ENCODE results near the gene FAM236B. TPM values are rescaled to one million over a fixed set of nuclear protein-coding genes. Genes with fewer than 3 reads are reported as not detected.
"Not testable (repeated sequence)": the region's sequence is repeated elsewhere in the genome, so short reads cannot be mapped to it uniquely, and the experiment has no call there.

The FAM236B gene
- total RNA-seq (2014; rRNA removed; shearing (Covaris generic)) = not detected in 2 replicates

DNA sequence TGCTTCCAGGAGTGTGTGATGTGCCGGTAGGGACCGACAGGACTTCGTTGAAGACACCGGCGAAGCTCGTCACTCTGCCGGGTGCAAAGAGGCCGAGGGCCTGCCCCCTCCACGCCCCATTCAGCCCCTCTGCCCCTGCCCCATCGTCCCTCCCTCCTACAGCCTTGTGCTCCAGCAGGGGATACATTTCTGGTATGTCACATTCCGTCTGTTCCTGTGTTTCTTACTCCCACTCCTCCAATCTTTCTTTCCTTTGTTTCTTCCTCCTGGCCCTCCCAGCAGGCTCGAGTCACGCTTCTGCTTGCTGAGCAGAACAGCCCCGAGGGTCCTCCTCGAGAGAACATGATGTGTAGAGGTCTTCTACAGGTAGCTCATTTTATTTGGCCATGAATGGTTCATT is at the start of gene FAM236B:
Gene FAM236B, minus strand, starts transcription at position 101 of the 400 bp plus-strand sequence. Its CDS starts 100 bp downstream, at position 1.
- DNase-seq (ENCODE audit: low spot score); in situ Hi-C loops (cut with HindIII; ENCODE audit: low sequenced_read_pairs): not testable (repeated sequence)

DNA sequence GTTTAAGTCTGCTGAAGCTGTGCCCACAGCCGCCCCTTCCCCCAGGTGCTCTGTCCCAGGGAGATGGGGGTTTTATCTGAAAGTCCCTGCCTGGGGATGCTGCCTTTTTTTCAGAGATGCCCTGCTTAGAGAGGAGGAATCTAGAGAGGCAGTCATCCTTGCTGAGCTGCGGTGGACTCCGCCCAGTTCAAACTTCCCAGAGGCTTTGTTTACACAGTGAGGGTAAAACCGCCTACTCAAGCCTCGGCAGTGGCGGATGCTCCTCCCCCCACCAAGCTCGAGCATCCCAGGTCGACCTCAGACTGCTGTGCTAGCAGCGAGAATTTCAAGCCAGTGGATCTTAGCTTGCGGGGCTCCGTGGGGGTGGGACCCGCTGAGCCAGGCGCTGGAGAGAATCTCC is 48.2 kb upstream of the FAM236B start:
- in situ Hi-C loops (cut with HindIII; ENCODE audit: low sequenced_read_pairs); DNase-seq (ENCODE audit: low spot score): not testable (repeated sequence)

GRCh38 chrX:72808110-72808509 is 25.6 kb upstream of the FAM236B start, which contains the start of gene FAM236D:
Gene FAM236D (minus strand): TSS chrX:72808210. CDS start chrX:72808110, 100 bp downstream.
- DNase-seq (ENCODE audit: low spot score); in situ Hi-C loops (cut with HindIII; ENCODE audit: low sequenced_read_pairs): not testable (repeated sequence)

DNA sequence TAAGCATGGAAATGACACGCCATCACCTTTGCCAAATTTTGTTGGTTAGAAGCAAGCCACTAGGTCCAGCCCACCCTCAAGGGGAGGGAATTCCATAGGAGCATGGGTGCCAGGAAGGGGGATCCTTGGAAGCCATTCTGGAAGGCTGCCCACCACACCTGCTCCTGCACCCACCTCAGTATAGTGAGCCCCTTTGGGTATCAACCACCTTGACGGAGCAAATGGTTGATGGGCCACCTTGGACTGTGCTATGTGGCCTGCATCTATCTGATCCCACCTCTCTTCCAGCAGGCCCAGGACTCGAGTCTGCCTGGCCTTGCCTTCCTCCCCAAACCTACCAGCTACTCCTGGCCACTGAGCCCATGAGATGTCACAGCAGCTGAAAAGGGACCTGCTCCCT is 7.9 kb upstream of the FAM236B start:
- DNase-seq (ENCODE audit: low spot score); in situ Hi-C loops (cut with HindIII; ENCODE audit: low sequenced_read_pairs): not testable (repeated sequence)

- DNase-seq (ENCODE audit: low spot score); in situ Hi-C loops (cut with HindIII; ENCODE audit: low sequenced_read_pairs): not testable (repeated sequence)
These were observed 5.7 kb upstream of the FAM236B start for GRCh38 chrX:72788142-72788541.

DNA sequence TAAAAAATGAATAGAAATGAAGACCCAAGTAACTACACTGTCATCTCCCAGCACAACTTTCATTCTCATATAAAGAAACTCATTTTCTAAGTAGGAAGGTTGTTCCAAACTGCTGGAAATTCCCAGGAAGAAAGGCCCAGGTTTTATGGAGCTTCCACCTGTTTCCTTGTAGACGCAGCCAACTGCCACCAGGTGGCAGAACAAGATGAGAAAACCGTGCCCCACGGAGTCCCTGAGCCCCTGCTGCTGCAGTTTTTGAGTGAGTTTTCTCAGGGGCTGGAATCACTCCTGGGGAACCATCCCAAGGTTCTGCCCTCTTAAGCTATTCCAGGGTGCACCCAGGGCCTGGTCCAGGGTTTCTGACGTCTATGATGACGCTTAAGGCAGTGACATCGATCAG is 1.5 kb upstream of the FAM236B start:
- in situ Hi-C loops (cut with HindIII; ENCODE audit: low sequenced_read_pairs) = not testable (repeated sequence)

GRCh38 chrX:72783365-72783936 is 991 bp upstream of the FAM236B start:
- in situ Hi-C loops (cut with HindIII; ENCODE audit: low sequenced_read_pairs); DNase-seq (ENCODE audit: low spot score): not testable (repeated sequence)

More for the DNA sequence above, 1.5 kb upstream of the FAM236B start:
- not testable (repeated sequence) for DNase-seq (ENCODE audit: low spot score)

GRCh38 chrX:72778146-72778545 is 4.3 kb downstream of the FAM236B start:
- DNase-seq (ENCODE audit: low spot score); in situ Hi-C loops (cut with HindIII; ENCODE audit: low sequenced_read_pairs): not testable (repeated sequence)

DNA sequence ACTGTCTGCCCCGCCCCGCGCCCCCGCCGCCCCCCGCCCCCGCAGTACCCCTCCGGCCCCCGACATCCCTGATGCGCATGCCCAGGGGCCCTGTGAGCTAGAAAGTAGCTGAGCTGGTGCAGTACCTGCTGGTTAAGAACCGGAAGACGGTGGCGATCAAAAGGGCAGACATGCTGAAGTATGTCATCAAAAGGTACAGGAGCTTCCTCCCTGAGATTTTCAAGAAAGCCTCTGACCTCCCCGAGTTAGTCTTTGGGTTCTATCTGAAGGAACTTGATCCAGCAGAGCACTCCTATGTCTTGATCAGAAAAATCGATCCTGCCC is 5.0 kb downstream of the FAM236B start:
- DNase-seq (ENCODE audit: low spot score); in situ Hi-C loops (cut with HindIII; ENCODE audit: low sequenced_read_pairs): not testable (repeated sequence)

- in situ Hi-C loops (cut with HindIII; ENCODE audit: low sequenced_read_pairs); DNase-seq (ENCODE audit: low spot score): not testable (repeated sequence)
These were observed 5.6 kb downstream of the FAM236B start, which contains the start of gene DMRTC1B for GRCh38 chrX:72776653-72777466. Gene DMRTC1B (plus strand): TSS chrX:72776890. CDS start chrX:72845136, 68,246 bp downstream.

GRCh38 chrX:72760454-72760853 is 22.0 kb downstream of the FAM236B start:
- in situ Hi-C loops (cut with HindIII; ENCODE audit: low sequenced_read_pairs); DNase-seq (ENCODE audit: low spot score): not testable (repeated sequence)

GRCh38 chrX:72748545-72748944 is 33.9 kb downstream of the FAM236B start:
- in situ Hi-C loops (cut with HindIII; ENCODE audit: low sequenced_read_pairs); DNase-seq (ENCODE audit: low spot score): not testable (repeated sequence)

GRCh38 chrX:72745546-72745945 is 36.9 kb downstream of the FAM236B start:
- in situ Hi-C loops (cut with HindIII; ENCODE audit: low sequenced_read_pairs); DNase-seq (ENCODE audit: low spot score): not testable (repeated sequence)

- no peak for DNase-seq (ENCODE audit: low spot score)
- in situ Hi-C loops (cut with HindIII; ENCODE audit: low sequenced_read_pairs) = no loop called here
These were observed 46.9 kb downstream of the FAM236B start for GRCh38 chrX:72735561-72735960.

GRCh38 chrX:72733636-72734035 is 48.8 kb downstream of the FAM236B start:
- DNase-seq (ENCODE audit: low spot score); in situ Hi-C loops (cut with HindIII; ENCODE audit: low sequenced_read_pairs): not testable (repeated sequence)

Other genes with a start within 250 kb of the FAM236B start
- gene HDAC8, start 209.8 kb downstream of the FAM236B start, total RNA-seq (2014; rRNA removed; shearing (Covaris generic)) = 23.3 and 47.9 TPM in 2 replicates
- gene PHKA1, start 68.4 kb downstream of the FAM236B start, total RNA-seq (2014; rRNA removed; shearing (Covaris generic)) = 10.0 and 13.1 TPM in 2 replicates
- gene DMRTC1B, start 5.8 kb downstream of the FAM236B start, total RNA-seq (2014; rRNA removed; shearing (Covaris generic)) = not detected in 2 replicates
- not detected in 2 replicates for gene FAM236D, start 25.6 kb upstream of the FAM236B start, total RNA-seq (2014; rRNA removed; shearing (Covaris generic))
- gene FAM236C, start 130.0 kb upstream of the FAM236B start, total RNA-seq (2014; rRNA removed; shearing (Covaris generic)) = not detected in 2 replicates
- gene FAM236A, start 155.5 kb upstream of the FAM236B start, total RNA-seq (2014; rRNA removed; shearing (Covaris generic)) = not detected in 2 replicates
- gene DMRTC1, start 161.2 kb upstream of the FAM236B start, total RNA-seq (2014; rRNA removed; shearing (Covaris generic)) = not detected in 2 replicates
- gene PABPC1L2B, start 220.3 kb upstream of the FAM236B start, total RNA-seq (2014; rRNA removed; shearing (Covaris generic)) = not detected in 2 replicates

Data from G401 (cell line).